ENCODE data around the gene TRAF7.

DNA sequence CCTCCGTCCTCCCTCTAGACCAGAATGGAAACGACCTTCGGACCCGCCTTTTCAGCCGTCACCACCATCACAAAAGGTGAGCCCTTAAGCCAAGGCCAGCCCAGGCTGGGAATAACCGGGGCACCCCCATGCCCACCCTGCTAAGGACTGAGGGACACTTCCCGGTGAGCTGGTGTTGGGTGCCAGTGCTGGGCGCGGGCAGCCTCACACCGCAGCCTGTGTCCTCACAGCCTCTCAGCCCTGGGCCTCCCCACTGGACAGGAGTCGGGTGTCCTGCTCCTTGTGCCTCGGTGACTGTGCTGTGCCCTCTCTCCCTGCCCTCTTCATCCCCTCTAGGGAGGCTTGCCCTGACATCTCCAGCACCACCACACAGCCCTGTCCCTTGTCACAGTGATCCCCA, 10.3 kb downstream of the TRAF7 start:
- TF ChIP-seq, protein P1, sequence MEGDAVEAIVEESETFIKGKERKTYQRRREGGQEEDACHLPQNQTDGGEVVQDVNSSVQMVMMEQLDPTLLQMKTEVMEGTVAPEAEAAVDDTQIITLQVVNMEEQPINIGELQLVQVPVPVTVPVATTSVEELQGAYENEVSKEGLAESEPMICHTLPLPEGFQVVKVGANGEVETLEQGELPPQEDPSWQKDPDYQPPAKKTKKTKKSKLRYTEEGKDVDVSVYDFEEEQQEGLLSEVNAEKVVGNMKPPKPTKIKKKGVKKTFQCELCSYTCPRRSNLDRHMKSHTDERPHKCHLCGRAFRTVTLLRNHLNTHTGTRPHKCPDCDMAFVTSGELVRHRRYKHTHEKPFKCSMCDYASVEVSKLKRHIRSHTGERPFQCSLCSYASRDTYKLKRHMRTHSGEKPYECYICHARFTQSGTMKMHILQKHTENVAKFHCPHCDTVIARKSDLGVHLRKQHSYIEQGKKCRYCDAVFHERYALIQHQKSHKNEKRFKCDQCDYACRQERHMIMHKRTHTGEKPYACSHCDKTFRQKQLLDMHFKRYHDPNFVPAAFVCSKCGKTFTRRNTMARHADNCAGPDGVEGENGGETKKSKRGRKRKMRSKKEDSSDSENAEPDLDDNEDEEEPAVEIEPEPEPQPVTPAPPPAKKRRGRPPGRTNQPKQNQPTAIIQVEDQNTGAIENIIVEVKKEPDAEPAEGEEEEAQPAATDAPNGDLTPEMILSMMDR (conservative IDR thresholded peaks at IDR 0.05; ENCODE audit: low read depth, low read length), result no peak
- TF ChIP-seq EZH2 (IDR thresholded peaks at IDR 0.05; ENCODE audit: low read length, unreplicated experiment), result no peak

Measured in PC-3 (cell line).